HUDEP-2 (cell line): ENCODE data around the gene NISCH.

ENCODE experiments used
- DNase-seq, 76 experiments: peaks; one replicate each; lab custom pipeline; 2025; ENCODE audit not compliant: unreplicated experiment in 76 of 76; lab: John Stamatoyannopoulos, UW

The NISCH gene

DNA sequence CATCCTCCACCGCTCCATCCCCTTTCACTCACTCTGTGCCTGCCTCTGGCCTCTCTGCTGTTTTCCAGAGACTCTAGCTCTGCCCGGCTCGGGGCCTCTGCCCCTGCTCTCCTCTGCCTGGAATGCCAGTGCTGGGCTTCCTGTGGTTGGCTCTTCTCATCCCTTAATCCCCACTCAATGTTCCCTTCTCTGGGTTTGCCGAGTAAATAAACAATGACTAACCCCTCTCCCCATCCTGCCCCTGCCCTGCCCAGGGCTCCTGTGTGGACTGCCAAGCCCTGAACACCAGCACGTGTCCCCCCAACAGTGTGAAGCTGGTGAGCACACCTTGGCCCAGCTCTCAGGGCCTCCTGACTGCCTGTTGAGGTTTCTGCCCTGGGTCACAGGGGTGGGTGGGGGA lies 52.0 kb downstream of the NISCH start:
- DNase-seq, result no peak

DNA sequence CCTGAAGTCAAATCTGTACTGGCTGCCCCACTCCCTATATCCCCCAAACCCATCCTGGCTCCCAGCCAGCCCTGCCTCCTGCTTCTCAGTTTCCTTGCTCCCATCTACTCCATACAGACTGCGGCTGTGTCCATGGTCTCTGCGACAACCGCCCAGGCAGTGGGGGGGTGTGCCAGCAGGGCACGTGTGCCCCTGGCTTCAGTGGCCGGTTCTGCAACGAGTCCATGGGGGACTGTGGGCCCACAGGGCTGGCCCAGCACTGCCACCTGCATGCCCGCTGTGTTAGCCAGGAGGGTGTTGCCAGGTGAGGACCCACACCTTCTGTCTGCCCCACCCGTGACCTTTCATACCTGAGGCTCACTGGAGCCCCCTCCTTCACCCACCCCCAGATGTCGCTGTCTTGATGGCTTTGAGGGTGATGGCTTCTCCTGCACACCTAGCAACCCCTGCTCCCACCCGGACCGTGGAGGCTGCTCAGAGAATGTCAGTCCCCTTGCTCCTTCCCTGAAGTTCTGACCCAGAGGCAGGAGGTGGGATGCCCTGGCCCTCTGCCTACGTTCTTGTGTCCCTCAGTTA lies 54.4 kb downstream of the NISCH start:
- DNase-seq, result no peak

DNA sequence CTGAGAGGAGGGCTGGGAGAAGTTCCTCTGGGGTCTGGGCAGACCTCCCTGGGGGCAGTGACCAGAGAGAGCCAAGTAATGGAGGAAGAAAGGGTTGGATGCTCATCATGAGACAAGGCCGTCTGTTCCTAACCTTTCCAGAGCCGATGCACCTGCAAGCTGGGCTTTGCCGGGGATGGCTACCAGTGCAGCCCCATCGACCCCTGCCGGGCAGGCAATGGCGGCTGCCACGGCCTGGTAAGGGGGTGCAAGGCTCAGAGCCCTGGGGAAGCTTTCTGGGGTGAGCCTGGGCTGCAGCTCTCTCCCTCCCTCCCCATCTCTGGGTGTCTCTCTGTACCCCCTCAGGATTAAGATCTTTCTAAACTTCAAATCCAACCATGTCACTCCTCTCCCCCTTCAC lies 56.1 kb downstream of the NISCH start:
- no peak for DNase-seq

DNA sequence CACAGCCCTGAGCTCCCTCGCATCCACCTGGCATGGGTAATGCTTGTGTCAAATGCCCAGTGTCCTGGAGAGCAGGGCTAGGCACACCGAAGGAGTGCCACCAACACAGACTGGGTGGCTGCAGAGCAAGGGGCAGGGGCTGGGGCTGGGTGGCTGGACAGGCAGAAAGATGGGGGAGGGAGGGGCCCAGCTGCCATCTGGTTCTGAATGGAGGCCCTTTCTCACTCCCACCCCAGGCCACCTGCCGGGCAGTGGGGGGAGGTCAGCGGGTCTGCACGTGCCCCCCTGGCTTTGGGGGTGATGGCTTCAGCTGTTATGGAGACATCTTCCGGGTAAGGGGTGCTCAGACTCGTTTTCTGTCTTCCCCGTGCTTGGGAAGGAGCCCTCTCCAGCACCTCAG lies 56.7 kb downstream of the NISCH start:
- DNase-seq, result no peak

DNA sequence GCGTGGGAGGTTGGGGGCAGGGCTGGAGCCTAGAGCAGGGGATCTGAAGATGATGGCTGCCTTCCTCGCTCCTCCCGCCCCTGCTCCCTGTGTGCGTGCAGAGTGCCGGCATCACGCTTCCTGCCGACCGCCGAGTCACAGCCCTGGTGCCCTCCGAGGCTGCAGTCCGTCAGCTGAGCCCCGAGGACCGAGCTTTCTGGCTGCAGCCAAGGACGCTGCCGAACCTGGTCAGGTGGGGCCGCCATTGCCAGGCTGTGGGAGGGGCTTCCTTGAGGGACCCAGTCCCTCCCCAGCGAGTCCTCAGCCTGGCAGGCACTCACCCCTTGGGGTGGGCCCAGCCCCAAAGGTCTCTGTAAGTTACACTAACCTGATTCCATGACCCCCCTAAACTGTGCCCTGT lies 57.3 kb downstream of the NISCH start:
- no peak for DNase-seq

DNA sequence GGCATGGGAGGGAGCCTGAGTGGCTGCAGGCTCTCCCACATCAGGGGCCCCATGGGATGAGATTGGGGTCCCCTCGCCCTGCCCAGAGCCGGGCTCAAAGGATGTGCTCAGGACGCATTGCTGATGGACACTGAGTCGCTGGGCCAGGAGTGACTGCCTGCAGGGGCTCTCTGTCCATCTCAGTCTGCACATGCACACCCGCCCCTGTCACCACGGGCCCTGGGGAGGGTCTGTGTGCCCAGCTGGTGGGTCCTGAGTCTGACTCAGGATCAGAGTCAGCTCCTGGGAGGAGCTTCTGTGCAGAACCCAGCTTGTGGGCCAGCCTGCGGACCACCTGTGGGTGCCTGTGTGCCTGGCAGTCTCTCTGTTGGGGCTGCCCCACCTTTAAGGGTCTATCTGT lies 57.9 kb downstream of the NISCH start:
- no peak for DNase-seq

DNA sequence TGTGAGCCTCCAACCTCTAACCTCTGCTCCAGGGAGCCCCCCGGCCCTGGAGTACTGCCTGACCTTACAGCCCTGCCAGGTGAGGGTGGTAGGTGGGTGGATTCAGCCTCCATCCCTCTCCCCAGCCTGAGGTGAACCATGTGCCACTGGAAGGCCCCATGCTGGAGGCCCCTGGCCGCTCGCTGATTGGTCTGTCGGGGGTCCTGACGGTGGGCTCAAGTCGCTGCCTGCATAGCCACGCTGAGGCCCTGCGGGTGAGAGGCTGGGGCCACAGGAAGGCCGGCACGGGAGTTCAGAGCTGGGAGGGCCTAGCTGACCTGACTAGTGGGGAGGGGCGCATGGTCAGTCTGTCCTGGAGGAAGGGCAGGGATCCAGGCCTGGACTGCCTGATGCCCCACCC lies 59.2 kb downstream of the NISCH start:
- DNase-seq, result no peak

DNA sequence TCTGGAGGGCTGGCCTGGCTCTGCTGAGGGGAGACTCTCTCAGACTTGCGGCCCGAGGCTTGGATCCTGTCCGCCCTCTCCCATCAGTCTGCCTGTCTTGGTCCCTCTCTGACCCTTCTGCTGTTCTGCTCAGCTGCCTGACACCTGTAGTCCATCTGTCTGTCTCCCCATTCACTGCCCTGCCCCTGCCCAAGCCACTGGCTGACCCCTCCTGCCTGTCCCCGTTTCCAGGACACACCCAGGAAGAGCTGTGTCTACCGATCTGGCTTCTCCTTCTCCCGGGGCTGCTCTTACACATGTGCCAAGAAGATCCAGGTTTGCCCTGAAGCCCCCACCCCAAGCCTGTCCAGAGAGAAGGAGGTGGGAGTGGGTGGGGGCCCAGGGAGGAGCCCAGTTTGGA lies 59.8 kb downstream of the NISCH start:
- DNase-seq, result no peak

DNA sequence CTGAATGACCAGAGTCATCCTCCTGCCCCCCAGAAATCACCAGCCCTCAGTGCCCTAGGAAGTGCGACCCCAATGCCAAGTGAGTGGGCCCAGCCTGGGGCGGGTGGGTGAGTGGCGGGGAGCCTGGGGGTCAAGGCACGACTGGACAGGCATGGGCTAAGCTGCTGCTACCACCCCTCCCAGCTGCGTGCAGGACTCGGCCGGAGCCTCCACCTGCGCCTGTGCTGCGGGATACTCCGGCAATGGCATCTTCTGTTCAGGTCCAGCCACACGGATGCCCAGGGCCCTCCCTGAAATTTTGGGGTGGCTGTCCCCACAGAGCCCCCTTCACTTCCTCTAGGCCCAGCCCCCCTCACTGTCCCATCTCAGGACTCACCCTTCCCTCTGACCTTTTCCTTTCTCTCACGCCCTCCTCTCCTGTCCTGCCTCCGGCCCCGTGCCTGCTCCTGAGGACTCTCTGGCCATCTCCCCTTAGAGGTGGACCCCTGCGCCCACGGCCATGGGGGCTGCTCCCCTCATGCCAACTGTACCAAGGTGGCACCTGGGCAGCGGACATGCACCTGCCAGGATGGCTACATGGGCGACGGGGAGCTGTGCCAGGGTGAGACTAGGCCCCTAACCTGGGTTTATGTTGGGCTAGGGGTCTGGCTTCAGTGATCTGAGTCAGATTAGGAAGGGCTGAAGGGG lies 61.2 kb downstream of the NISCH start:
- no peak for DNase-seq

DNA sequence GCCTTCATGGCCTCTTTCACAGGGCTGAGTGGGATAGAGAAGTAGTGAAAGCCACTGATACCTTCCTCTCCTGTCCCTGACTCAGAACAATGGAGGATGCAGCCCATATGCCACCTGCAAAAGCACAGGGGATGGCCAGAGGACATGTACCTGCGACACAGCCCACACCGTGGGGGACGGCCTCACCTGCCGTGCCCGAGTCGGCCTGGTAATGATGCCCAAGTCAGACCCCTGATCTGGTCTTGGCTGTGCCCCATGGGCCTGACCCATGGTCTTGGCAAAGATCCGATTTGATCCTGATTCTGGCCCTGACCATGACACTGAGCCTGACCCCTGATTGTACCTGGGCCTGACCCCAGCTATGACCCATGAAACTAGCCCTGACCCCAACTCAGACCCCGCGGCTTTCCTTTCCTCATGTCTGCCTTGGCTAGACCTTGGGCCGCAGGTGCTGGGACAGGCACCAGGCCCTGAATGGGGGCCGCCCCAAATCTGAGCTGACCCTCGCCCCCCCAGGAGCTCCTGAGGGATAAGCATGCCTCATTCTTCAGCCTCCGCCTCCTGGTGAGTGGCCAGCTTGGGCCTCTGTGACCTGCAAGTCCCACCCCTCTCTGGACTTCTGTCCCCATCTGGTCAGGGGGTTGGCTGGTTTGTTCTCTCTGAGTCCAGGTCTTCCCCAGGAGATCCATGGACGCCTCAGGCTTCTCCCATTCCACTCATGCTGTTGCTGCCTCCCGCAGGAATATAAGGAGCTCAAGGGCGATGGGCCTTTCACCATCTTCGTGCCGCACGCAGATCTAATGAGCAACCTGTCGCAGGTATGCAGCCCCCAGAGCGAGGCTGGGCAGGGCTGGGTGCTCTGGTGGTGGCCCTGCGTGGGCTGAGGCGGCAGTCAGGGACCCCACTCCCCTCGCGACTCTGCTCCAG lies 62.7 kb downstream of the NISCH start:
- no peak for DNase-seq

DNA sequence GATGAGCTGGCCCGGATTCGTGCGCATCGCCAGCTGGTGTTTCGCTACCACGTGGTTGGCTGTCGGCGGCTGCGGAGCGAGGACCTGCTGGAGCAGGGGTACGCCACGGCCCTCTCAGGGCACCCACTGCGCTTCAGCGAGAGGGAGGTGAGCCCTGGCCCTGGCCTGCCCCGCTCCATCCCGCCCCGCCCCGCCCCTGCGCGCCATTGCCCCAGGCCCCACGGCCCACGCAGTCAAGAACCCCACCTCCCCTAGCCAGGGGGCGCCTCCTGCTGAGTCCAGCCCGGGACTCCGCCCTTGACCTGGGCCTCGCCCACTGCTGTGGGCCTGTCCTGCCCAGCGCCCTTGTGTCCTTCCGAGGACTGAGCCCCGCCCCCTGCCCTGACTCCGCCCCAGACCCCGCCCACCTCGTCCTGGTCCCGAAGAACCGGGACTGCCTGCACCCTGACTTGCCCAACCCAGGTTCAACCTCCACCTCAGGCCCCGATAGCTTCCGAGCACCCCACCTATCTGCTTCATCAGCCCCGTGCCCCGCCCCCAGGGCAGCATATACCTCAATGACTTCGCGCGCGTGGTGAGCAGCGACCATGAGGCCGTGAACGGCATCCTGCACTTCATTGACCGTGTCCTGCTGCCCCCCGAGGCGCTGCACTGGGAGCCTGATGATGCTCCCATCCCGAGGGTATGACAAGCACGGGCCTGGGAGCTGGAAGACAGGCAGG lies 63.5 kb downstream of the NISCH start:
- DNase-seq, result no peak

DNA sequence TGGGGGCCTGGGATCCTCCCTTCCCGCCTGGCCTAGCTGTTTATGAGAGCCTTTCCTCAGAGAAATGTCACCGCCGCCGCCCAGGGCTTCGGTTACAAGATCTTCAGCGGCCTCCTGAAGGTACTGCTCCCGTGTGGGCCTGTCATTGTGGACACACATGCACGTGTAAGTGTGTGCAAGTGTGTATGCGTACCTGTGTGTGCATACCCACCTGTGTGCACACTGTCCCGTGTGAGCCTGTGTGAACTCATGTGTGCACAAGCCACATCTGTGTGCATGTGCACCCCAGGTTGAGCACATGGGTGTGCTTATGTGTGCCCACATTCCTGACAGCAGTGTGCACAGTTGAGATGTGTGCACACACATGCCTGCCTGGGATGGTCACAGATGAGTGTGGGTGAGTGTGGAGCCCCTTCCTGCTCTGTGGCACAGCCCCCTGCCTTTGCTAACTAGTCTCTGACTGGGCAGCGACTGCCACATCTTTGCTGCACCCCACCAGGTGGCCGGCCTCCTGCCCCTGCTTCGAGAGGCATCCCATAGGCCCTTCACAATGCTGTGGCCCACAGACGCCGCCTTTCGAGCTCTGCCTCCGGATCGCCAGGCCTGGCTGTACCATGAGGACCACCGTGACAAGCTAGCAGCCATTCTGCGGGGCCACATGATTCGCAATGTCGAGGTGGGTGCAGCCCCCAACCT lies 64.2 kb downstream of the NISCH start:
- DNase-seq, result no peak

DNA sequence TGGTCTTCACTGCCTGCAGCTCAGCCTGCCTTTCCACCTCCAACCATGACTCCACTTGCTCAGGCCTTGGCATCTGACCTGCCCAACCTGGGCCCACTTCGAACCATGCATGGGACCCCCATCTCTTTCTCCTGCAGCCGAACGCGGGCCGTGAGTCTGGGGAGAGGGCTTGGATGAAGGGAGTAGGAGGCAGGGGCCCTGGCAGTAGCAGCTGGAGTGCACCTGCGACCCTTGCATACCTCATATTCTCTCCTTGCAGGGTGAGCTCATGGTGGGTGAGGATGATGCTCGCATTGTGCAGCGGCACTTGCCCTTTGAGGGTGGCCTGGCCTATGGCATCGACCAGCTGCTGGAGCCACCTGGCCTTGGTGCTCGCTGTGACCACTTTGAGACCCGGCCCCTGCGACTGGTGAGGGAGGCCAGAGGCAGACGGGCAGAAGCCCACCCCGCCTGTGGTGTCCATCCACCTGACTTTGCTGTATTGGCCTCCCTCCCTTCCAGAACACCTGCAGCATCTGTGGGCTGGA lies 64.8 kb downstream of the NISCH start:
- DNase-seq, result no peak

DNA sequence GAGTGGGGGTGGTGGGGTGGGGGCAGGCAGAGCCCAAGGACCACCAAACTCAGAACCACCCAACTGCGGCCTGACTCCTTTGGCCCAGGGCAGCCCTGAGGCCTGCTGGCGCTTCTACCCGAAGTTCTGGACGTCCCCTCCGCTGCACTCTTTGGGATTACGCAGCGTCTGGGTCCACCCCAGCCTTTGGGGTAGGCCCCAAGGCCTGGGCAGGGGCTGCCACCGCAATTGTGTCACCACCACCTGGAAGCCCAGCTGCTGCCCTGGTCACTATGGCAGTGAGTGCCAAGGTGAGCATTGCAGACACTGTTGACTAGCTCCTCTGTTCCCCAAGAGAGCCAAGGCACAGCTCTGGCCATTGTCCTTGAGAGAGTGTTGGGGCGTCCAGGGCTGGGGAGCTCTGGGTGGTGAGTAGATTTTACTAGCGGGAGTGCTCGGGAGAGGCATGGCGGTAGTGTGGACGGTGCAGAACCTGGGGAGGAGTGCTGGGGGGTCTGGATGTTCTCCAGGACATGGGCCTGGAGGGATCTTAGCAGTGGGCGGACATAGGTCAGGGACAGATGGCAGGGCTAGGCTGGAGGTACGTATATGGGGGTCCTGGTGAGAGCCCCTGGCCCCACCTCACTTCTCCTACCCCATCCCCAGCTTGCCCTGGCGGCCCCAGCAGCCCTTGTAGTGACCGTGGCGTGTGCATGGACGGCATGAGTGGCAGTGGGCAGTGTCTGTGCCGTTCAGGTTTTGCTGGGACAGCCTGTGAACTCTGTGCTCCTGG lies 65.5 kb downstream of the NISCH start:
- DNase-seq, result no peak

DNA sequence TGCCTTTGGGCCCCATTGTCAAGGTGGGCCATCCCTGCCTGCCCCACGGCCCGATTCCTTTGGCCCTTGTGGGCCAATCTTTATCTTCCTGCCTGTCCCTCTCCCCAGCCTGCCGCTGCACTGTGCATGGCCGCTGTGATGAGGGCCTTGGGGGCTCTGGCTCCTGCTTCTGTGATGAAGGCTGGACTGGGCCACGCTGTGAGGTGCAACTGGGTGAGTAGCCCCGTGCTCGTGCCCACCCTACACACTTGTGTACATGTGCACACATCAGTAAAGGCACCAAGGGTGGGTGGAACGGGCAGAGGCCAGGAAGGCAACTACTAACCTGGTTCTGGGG lies 66.1 kb downstream of the NISCH start:
- no peak for DNase-seq

DNA sequence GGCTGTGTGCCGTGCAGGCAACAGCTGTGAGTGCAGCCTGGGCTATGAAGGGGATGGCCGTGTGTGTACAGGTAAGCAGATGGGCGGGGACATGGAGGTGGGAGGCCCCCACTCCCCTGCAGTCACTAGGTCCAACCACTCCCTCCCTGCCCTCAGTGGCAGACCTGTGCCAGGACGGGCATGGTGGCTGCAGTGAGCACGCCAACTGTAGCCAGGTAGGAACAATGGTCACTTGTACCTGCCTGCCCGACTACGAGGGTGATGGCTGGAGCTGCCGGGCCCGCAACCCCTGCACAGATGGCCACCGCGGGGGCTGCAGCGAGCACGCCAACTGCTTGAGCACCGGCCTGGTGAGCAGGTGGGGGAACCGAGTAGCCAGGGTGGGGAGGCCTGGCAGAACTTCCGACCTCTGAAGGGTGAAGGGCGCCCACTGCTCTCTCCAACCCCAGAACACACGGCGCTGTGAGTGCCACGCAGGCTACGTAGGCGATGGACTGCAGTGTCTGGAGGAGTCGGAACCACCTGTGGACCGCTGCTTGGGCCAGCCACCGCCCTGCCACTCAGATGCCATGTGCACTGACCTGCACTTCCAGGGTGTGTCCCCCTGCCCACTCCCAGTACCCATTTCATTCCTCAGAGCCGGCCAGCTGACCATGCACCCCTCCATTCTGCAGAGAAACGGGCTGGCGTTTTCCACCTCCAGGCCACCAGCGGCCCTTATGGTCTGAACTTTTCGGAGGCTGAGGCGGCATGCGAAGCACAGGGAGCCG lies 66.7 kb downstream of the NISCH start:
- no peak for DNase-seq

DNA sequence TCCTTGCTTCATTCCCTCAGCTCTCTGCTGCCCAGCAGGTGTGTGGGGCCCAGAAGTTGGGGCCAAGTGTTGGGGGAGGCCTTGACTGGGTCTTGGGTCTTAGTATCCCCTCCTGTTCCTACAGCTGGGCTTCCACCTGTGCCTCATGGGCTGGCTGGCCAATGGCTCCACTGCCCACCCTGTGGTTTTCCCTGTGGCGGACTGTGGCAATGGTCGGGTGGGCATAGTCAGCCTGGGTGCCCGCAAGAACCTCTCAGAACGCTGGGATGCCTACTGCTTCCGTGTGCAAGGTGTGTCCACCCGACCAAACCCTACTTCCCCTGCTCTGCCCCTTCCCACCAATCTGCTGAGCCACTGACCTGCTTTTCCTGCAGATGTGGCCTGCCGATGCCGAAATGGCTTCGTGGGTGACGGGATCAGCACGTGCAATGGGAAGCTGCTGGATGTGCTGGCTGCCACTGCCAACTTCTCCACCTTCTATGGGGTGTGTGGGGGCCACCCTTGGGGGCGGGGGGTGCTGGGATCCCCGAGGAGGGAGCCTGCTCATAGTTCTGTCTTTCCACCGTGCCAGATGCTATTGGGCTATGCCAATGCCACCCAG lies 67.3 kb downstream of the NISCH start:
- no peak for DNase-seq

DNA sequence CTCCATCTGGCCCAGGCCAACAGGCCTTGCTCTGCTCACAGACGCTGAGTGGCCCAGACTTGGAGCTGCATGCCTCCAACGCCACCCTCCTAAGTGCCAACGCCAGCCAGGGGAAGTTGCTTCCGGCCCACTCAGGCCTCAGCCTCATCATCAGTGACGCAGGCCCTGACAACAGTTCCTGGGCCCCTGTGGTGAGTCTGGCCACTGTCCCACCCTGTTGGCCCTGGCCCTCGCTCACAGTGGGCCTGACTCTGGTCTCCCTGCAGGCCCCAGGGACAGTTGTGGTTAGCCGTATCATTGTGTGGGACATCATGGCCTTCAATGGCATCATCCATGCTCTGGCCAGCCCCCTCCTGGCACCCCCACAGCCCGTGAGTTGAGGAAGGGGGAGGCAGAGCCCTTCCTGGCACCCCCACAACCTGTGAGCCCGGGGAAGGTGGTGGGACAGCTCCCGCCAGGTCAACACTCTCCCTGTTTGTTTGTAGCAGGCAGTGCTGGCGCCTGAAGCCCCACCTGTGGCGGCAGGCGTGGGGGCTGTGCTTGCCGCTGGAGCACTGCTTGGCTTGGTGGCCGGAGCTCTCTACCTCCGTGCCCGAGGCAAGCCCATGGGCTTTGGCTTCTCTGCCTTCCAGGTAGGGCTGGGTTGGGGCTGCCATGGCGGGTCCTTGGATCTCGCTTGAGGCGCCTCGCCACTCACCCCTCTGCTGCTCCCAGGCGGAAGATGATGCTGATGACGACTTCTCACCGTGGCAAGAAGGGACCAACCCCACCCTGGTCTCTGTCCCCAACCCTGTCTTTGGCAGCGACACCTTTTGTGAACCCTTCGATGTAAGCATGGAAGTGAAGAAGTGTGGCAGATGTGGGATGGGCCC lies 68.2 kb downstream of the NISCH start:
- DNase-seq, result no peak
